IMR-90 (cell line): ENCODE data around the gene MARK2. TPM values are rescaled to one million over a fixed set of nuclear protein-coding genes. Genes with fewer than 3 reads are reported as not detected.

ENCODE experiments used
- ATAC-seq: fragments of 200-7000 bp; cut with Tn5 transposase; 2 replicates; pipeline ENCODE4 v1.9.1; 2020; ENCODE audit warnings: low read depth, mild to moderate bottlenecking, moderate library complexity
- BruUV-seq: library from RNA; stranded (reverse); fragments of 400-500 nt; replicated peaks from 2 replicates; lab custom pipeline; 2021; lab: Mats Ljungman, UMichigan
- CTCF ChIA-PET: fragments of 300-600 bp; formaldehyde crosslinking; extraction: SDS; loops from one replicate; lab custom pipeline; 2021; ENCODE audit warnings: antibody characterized with exemption; lab: Yijun Ruan, JAX
- POLR2A ChIA-PET: fragments of 300-600 bp; sonication (Branson Sonifier 250); formaldehyde crosslinking; loops from one replicate; lab custom pipeline; 2022; ENCODE audit warnings: antibody characterized with exemption; ENCODE audit not compliant: unreplicated experiment; lab: Charles Lee
- DNase-seq: peaks from one replicate; pipeline ENCODE4 v3.0.0; 2013
- H2AFZ ChIP-seq: replicated peaks from 2 replicates; pipeline ENCODE3; 2013; ENCODE audit warnings: low read length, mild to moderate bottlenecking; ENCODE audit not compliant: poor library complexity
- H2AK5ac ChIP-seq: 2 replicates; pipeline ENCODE4 v1.6.1; 2013; ENCODE audit warnings: low read depth, low read length, inconsistent platforms
- H2AK9ac ChIP-seq: replicated peaks from 2 replicates; pipeline ENCODE3; 2013; ENCODE audit warnings: mild to moderate bottlenecking, low read depth, low read length, moderate library complexity; ENCODE audit not compliant: poor library complexity
- H2BK120ac ChIP-seq: 2 replicates; pipeline ENCODE4 v1.6.1; 2013; ENCODE audit warnings: low read depth, low read length, inconsistent platforms
- H2BK15ac ChIP-seq: 3 replicates; pipeline ENCODE4 v1.6.1; 2013; ENCODE audit warnings: low read depth, low read length, inconsistent platforms
- H2BK20ac ChIP-seq: 2 replicates; pipeline ENCODE4 v1.6.1; 2013; ENCODE audit warnings: low read depth, mild to moderate bottlenecking, inconsistent platforms, low read length, moderate library complexity
- H2BK5ac ChIP-seq: 2 replicates; pipeline ENCODE4 v1.6.1; 2013; ENCODE audit warnings: mild to moderate bottlenecking, low read depth, low read length, inconsistent platforms; ENCODE audit not compliant: poor library complexity, severe bottlenecking
- H3K14ac ChIP-seq: replicated peaks from 2 replicates; pipeline ENCODE4 v1.6.1; 2013; ENCODE audit warnings: low read depth, low read length, inconsistent platforms
- H3K18ac ChIP-seq: 2 replicates; pipeline ENCODE4 v1.6.1; 2013; ENCODE audit warnings: low read depth, low read length, control low read depth
- H3K23ac ChIP-seq: 2 replicates; pipeline ENCODE4 v1.6.1; 2013; ENCODE audit warnings: low read depth, low read length, inconsistent platforms
- H3K27ac ChIP-seq: 2 replicates; pipeline ENCODE4 v1.5.1; 2013; ENCODE audit warnings: mild to moderate bottlenecking, control low read depth, low read length; ENCODE audit not compliant: insufficient read depth
- H3K27me3 ChIP-seq: 2 replicates; pipeline ENCODE4 v1.6.1; 2013; ENCODE audit warnings: low read length; ENCODE audit not compliant: control insufficient read depth, insufficient read depth
- H3K36me3 ChIP-seq: 2 replicates; pipeline ENCODE4 v1.6.1; 2013; ENCODE audit warnings: low read length, mixed read lengths; ENCODE audit not compliant: control insufficient read depth, insufficient read depth
- H3K4ac ChIP-seq: 2 replicates; pipeline ENCODE4 v1.6.1; 2013; ENCODE audit warnings: low read depth, low read length, inconsistent platforms
- H3K4me1 ChIP-seq: 2 replicates; pipeline ENCODE4 v1.6.1; 2013; ENCODE audit warnings: low read length, mixed read lengths; ENCODE audit not compliant: control insufficient read depth, insufficient read depth
- H3K4me2 ChIP-seq: 2 replicates; pipeline ENCODE4 v1.6.1; 2013; ENCODE audit warnings: low read depth, mild to moderate bottlenecking, control low read depth, low read length, moderate library complexity
- H3K4me3 ChIP-seq: 2 replicates; pipeline ENCODE4 v1.5.1; 2013; ENCODE audit warnings: low read depth, mild to moderate bottlenecking, control low read depth, low read length, moderate library complexity; ENCODE audit not compliant: insufficient read depth
- H3K56ac ChIP-seq: 2 replicates; pipeline ENCODE4 v1.6.1; 2013; ENCODE audit warnings: low read length, inconsistent platforms; ENCODE audit not compliant: insufficient read depth; ENCODE audit errors: extremely low read depth
- H3K79me1 ChIP-seq, 2 experiments: 2 replicates each; pipeline ENCODE4 v1.6.1; 2013; ENCODE audit warnings: low read length in 2 of 2, inconsistent platforms in 1 of 2, low read depth in 1 of 2
- H3K9ac ChIP-seq: 2 replicates; pipeline ENCODE4 v1.6.1; 2013; ENCODE audit warnings: low read depth, low read length, control low read depth
- H3K9me1 ChIP-seq: 2 replicates; pipeline ENCODE4 v1.6.1; 2013; ENCODE audit warnings: low read length, inconsistent platforms; ENCODE audit not compliant: insufficient read depth
- H3K9me3 ChIP-seq: 2 replicates; pipeline ENCODE4 v1.6.1; 2013; ENCODE audit warnings: low read length; ENCODE audit not compliant: control insufficient read depth, insufficient read depth
- H4K20me1 ChIP-seq: 2 replicates; pipeline ENCODE4 v1.6.1; 2013; ENCODE audit warnings: low read length, inconsistent platforms; ENCODE audit not compliant: insufficient read depth
- H4K5ac ChIP-seq: 2 replicates; pipeline ENCODE4 v1.6.1; 2013; ENCODE audit warnings: mild to moderate bottlenecking, low read depth, low read length, control low read depth
- H4K8ac ChIP-seq, 2 experiments: 2 replicates each; pipeline ENCODE4 v1.6.1; 2013; ENCODE audit warnings: low read depth in 2 of 2, low read length in 2 of 2, control low read depth in 1 of 2, inconsistent platforms in 1 of 2
- H4K91ac ChIP-seq: 2 replicates; pipeline ENCODE4 v1.6.1; 2013; ENCODE audit warnings: low read depth, low read length, inconsistent platforms; ENCODE audit not compliant: insufficient read depth
- CEBPB ChIP-seq: IDR thresholded peaks from 2 replicates; pipeline ENCODE4 v1.6.1; 2012; ENCODE audit warnings: low read depth, low read length, improper control_type of control experiment
- RCOR1 ChIP-seq: IDR thresholded peaks from 2 replicates; pipeline ENCODE4 v1.6.1; 2012; ENCODE audit warnings: mild to moderate bottlenecking, low read length, improper control_type of control experiment; ENCODE audit not compliant: insufficient replicate concordance
- RFX5 ChIP-seq: IDR thresholded peaks from 2 replicates; pipeline ENCODE4 v1.8.0; 2012; ENCODE audit warnings: low read depth, mild to moderate bottlenecking, low read length, moderate library complexity
- WGBS, 2 experiments: methylation state at CpG; one replicate each; pipeline versions ENCODE4 v1.1.5 to v1.1.7; 2013; ENCODE audit warnings: missing lambda C conversion rate in 2 of 2; ENCODE audit not compliant: insufficient read length in 1 of 2; ENCODE audit errors: extremely low coverage in 2 of 2; 5-methylcytosine and 5-hydroxymethylcytosine counted together
- dilution Hi-C: fragments of 300-500 bp; cut with HindIII; formaldehyde crosslinking; loops from one replicate; pipeline ENCODE4 v1.14.3; 2018; ENCODE audit warnings: low sequenced_read_pairs; ENCODE audit not compliant: unreplicated experiment
- in situ Hi-C: fragments of 300-500 bp; cut with MboI; formaldehyde crosslinking; loops from 3 replicates; pipeline ENCODE4 v1.14.3; 2019; ENCODE audit warnings: low sequenced_read_pairs, inconsistent platforms, mixed read lengths
- intact Hi-C: fragments of 100-400 bp; cut with micrococcal nuclease; formaldehyde crosslinking; loops from 2 replicates; pipeline ENCODE4 v1.10.0; 2022
- polyA plus RNA-seq, 3 experiments: library from polyadenylated mRNA; depleted of rRNA; stranded (reverse); fragments of >200 nt; gene quantifications; 2 replicates each; pipeline ENCODE4 v1.2.3, GENCODE V29; 2012; ENCODE audit warnings: low replicate concordance in 1 of 3
- total RNA-seq: library from RNA; depleted of rRNA; stranded (reverse); fragments of >200 nt; gene quantifications from 2 replicates; pipeline ENCODE4 v1.2.3, GENCODE V29; 2012

The MARK2 gene
- total and polyA plus RNA-seq, 2 of the 4 experiments (the other 2 are of a cell fraction), result 6.6 to 17.3 TPM

GRCh38 chr11:63858628-63859550 is 20.0 kb downstream of the MARK2 start:
- H3K18ac ChIP-seq, result no peak overlapping the region
- no peak overlapping the region for H2AFZ ChIP-seq
- no peak overlapping the region for H2AK9ac ChIP-seq
- no peak overlapping the region for H3K9ac ChIP-seq
- no peak overlapping the region for H3K4ac ChIP-seq
- no peaks in the 10 kb centered on the region for H3K9me3 ChIP-seq
- H3K27ac ChIP-seq, result no peak overlapping the region
- BruUV-seq, result no TSS peak
- DNase-seq, result peak; percentile 90
- ChIA-PET CTCF (interaction anchor here (1.0 kb wide), 1 partner anchor 13 kb away, joined by 5 read pairs; no protein-coding TSS in a partner anchor), POLR2A (no interaction called here)
- no peak overlapping the region for H4K91ac ChIP-seq
- dilution Hi-C loops (no loop called here), intact Hi-C loops (no loop called here), in situ Hi-C loops (no loop called here)
- ATAC-seq, result peak; percentile 71
- H2BK20ac ChIP-seq, result no peak overlapping the region
- no peak overlapping the region for H3K4me3 ChIP-seq
- H2BK15ac ChIP-seq, result no peak overlapping the region
- H3K79me1 ChIP-seq, result peaks cover 33 to 71% of the 10 kb centered on the region in 2 experiments
- H3K56ac ChIP-seq, result no peak overlapping the region
- no peak overlapping the region for H4K5ac ChIP-seq
- peaks cover 7% of the 10 kb centered on the region for H3K4me1 ChIP-seq
- no peak overlapping the region for H4K8ac ChIP-seq
- H2BK5ac ChIP-seq, result no peak overlapping the region
- H3K23ac ChIP-seq, result no peak overlapping the region
- H3K9me1 ChIP-seq, result peaks cover 10% of the 10 kb centered on the region; the same call in 1 of the 2 replicates
- H3K4me2 ChIP-seq, result no peak overlapping the region
- no peaks in the 10 kb centered on the region for H3K27me3 ChIP-seq
- peaks cover 33% of the 10 kb centered on the region for H4K20me1 ChIP-seq
- peak; percentile 95 for TF ChIP-seq CEBPB
- TF ChIP-seq RCOR1, result peak; percentile 70
- no peak for TF ChIP-seq RFX5
- no peak overlapping the region for H3K14ac ChIP-seq
- no peak overlapping the region for H2AK5ac ChIP-seq
- WGBS, 2 experiments, result 65% methylated on average over 5 of the region's 11 CpGs; no CpG with 5 or more reads in 1 of the 2 experiments
- peaks cover 8% of the 10 kb centered on the region; the same call in 1 of the 2 replicates for H3K36me3 ChIP-seq
- H2BK120ac ChIP-seq, result no peak overlapping the region
